Measurements from ENCODE around the gene C1orf167.

C1orf167 gene

GRCh38 chr1:11764115-11764514 is 2.1 kb downstream of the C1orf167 start:
- in situ Hi-C loops (cut with HindIII; ENCODE audit: low sequenced_read_pairs), result no loop called here

GRCh38 chr1:11764519-11764918 is 2.5 kb downstream of the C1orf167 start:
- in situ Hi-C loops (cut with HindIII; ENCODE audit: low sequenced_read_pairs), result no loop called here

- in situ Hi-C loops (cut with HindIII; ENCODE audit: low sequenced_read_pairs), result no loop called here
Observed at GRCh38 chr1:11765661-11766428, 3.9 kb downstream of the C1orf167 start.

- in situ Hi-C loops (cut with HindIII; ENCODE audit: low sequenced_read_pairs), result no loop called here
Observed at GRCh38 chr1:11766429-11766776, 4.4 kb downstream of the C1orf167 start.

GRCh38 chr1:11767922-11768704 is 6.1 kb downstream of the C1orf167 start:
- in situ Hi-C loops (cut with HindIII; ENCODE audit: low sequenced_read_pairs), result no loop called here

GRCh38 chr1:11768821-11769220 is 6.8 kb downstream of the C1orf167 start:
- in situ Hi-C loops (cut with HindIII; ENCODE audit: low sequenced_read_pairs), result no loop called here

GRCh38 chr1:11769274-11769673 is 7.3 kb downstream of the C1orf167 start:
- in situ Hi-C loops (cut with HindIII; ENCODE audit: low sequenced_read_pairs), result no loop called here

- in situ Hi-C loops (cut with HindIII; ENCODE audit: low sequenced_read_pairs), result loop anchor here (10.0 kb wide), 1 partner anchor 55 kb away; no protein-coding TSS in a partner anchor
Observed at GRCh38 chr1:11770011-11770410, 8.0 kb downstream of the C1orf167 start.

- in situ Hi-C loops (cut with HindIII; ENCODE audit: low sequenced_read_pairs), result loop anchor here (10.0 kb wide), 1 partner anchor 57 kb away; no protein-coding TSS in a partner anchor
Observed at GRCh38 chr1:11771481-11772043, 9.6 kb downstream of the C1orf167 start.

- in situ Hi-C loops (cut with HindIII; ENCODE audit: low sequenced_read_pairs), result loop anchor here (10.0 kb wide), 1 partner anchor 58 kb away; no protein-coding TSS in a partner anchor
Observed at GRCh38 chr1:11772458-11772857, 10.5 kb downstream of the C1orf167 start.

GRCh38 chr1:11774753-11775152 is 12.8 kb downstream of the C1orf167 start:
- in situ Hi-C loops (cut with HindIII; ENCODE audit: low sequenced_read_pairs), result loop anchor here (10.0 kb wide), 1 partner anchor 60 kb away; no protein-coding TSS in a partner anchor

GRCh38 chr1:11777658-11778322 is 15.8 kb downstream of the C1orf167 start:
- in situ Hi-C loops (cut with HindIII; ENCODE audit: low sequenced_read_pairs), result loop anchor here (10.0 kb wide), 1 partner anchor 63 kb away; no protein-coding TSS in a partner anchor

GRCh38 chr1:11778336-11778735 is 16.3 kb downstream of the C1orf167 start:
- in situ Hi-C loops (cut with HindIII; ENCODE audit: low sequenced_read_pairs), result loop anchor here (10.0 kb wide), 1 partner anchor 64 kb away; no protein-coding TSS in a partner anchor

GRCh38 chr1:11778844-11779623 is 17.0 kb downstream of the C1orf167 start:
- in situ Hi-C loops (cut with HindIII; ENCODE audit: low sequenced_read_pairs), result loop anchor here (10.0 kb wide), 1 partner anchor 64 kb away; no protein-coding TSS in a partner anchor

GRCh38 chr1:11779715-11780379 is 17.9 kb downstream of the C1orf167 start:
- in situ Hi-C loops (cut with HindIII; ENCODE audit: low sequenced_read_pairs), result loop anchor here (10.0 kb wide), 1 partner anchor 65 kb away; no protein-coding TSS in a partner anchor

GRCh38 chr1:11780380-11781147 is 18.6 kb downstream of the C1orf167 start:
- in situ Hi-C loops (cut with HindIII; ENCODE audit: low sequenced_read_pairs), result no loop called here

- in situ Hi-C loops (cut with HindIII; ENCODE audit: low sequenced_read_pairs), result no loop called here
Observed at GRCh38 chr1:11781297-11781696, 19.3 kb downstream of the C1orf167 start.

- in situ Hi-C loops (cut with HindIII; ENCODE audit: low sequenced_read_pairs), result no loop called here
Observed at GRCh38 chr1:11782127-11782708, 20.2 kb downstream of the C1orf167 start.
